Activated CD4-positive, alpha-beta T cell treated with anti-CD3 and anti-CD28 coated beads, Interleukin-2, amount 50 U/mL, for 1 hour (primary cell): ENCODE measurements around the gene PROKR1.

Experiments
- DNase-seq: peaks from one replicate; pipeline ENCODE4 v3.0.0-alpha.2; 2020

Gene PROKR1

DNA sequence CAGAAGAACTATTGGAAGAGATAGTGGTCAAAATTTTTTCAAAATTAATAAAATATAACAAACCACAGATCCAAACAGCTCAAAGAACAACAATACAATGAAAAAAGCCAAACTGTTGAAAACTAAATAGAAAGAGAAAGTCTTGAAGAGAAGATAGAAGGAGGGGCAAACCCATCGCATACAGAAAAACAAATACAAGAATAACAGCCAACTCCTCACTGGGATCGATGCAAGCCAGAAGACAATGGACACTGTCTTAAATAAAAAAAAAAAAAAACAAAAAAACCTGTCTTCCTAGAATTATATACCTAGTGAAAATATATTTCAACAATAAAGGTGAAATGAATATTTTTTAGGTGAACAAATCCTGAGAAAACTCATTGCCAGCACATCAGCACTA is 57.2 kb downstream of the PROKR1 start:
- no peak for DNase-seq

DNA sequence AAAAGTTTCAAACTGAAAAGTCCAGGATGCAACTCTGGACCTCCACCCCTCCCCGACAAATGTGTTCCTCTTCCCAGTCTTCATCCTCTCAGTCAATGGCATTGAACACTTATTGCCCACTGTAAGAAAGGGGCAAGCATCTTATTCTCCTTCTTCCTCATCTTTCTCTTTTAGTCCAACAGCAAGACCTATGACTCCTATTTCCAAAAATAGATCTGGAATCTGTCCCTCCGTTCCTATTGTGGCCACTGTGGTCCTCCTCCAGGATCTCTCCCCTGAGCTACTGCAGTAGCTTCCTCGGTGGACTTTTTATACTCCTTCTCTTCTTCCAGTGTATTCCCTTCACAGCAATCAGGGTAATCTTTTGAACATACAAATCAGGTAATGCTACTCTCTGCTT is 63.3 kb downstream of the PROKR1 start:
- DNase-seq = no peak
